IPS-15b (cell line): ENCODE results near the gene COG3.

Experiments
- H3K27me3 ChIP-seq: one replicate; pipeline ENCODE4 v1.6.1; 2013; ENCODE audit warnings: low read length; ENCODE audit not compliant: control insufficient read depth, insufficient read depth
- H3K36me3 ChIP-seq: one replicate; pipeline ENCODE4 v1.6.1; 2013; ENCODE audit warnings: low read length; ENCODE audit not compliant: control insufficient read depth, insufficient read depth
- H3K4me1 ChIP-seq: one replicate; pipeline ENCODE4 v1.6.1; 2013; ENCODE audit warnings: mild to moderate bottlenecking, low read length; ENCODE audit not compliant: control insufficient read depth, insufficient read depth
- H3K4me3 ChIP-seq: one replicate; pipeline ENCODE4 v1.5.1; 2013; ENCODE audit warnings: low read depth, low read length
- H3K9ac ChIP-seq: one replicate; pipeline ENCODE4 v1.6.1; 2013; ENCODE audit warnings: low read depth, mild to moderate bottlenecking, low read length
- H3K9me3 ChIP-seq: one replicate; pipeline ENCODE4 v1.6.1; 2013; ENCODE audit warnings: mild to moderate bottlenecking, low read length; ENCODE audit not compliant: control insufficient read depth, insufficient read depth

COG3 gene

GRCh38 chr13:45575146-45575829, 110.5 kb downstream of the COG3 start:
- H3K9me3 ChIP-seq, result no peaks in the 10 kb centered on the region
- H3K9ac ChIP-seq, result no peak overlapping the region
- H3K36me3 ChIP-seq, result no peaks in the 10 kb centered on the region
- H3K27me3 ChIP-seq, result peaks cover 10% of the 10 kb centered on the region
- H3K4me3 ChIP-seq, result no peak overlapping the region
- no peaks in the 10 kb centered on the region for H3K4me1 ChIP-seq

GRCh38 chr13:45575830-45576180, 111.1 kb downstream of the COG3 start:
- no peaks in the 10 kb centered on the region for H3K36me3 ChIP-seq
- no peak overlapping the region for H3K4me3 ChIP-seq
- no peak overlapping the region for H3K9ac ChIP-seq
- no peaks in the 10 kb centered on the region for H3K9me3 ChIP-seq
- H3K27me3 ChIP-seq, result peaks cover 10% of the 10 kb centered on the region
- H3K4me1 ChIP-seq, result no peaks in the 10 kb centered on the region

GRCh38 chr13:45576466-45576865, 111.7 kb downstream of the COG3 start:
- H3K4me3 ChIP-seq, result no peak overlapping the region
- peaks cover 10% of the 10 kb centered on the region for H3K27me3 ChIP-seq
- H3K4me1 ChIP-seq, result no peaks in the 10 kb centered on the region
- no peak overlapping the region for H3K9ac ChIP-seq
- no peaks in the 10 kb centered on the region for H3K9me3 ChIP-seq
- no peaks in the 10 kb centered on the region for H3K36me3 ChIP-seq

GRCh38 chr13:45582408-45583076, 117.8 kb downstream of the COG3 start:
- H3K4me3 ChIP-seq, result no peak overlapping the region
- H3K4me1 ChIP-seq, result no peaks in the 10 kb centered on the region
- H3K36me3 ChIP-seq, result no peaks in the 10 kb centered on the region
- H3K27me3 ChIP-seq, result peaks cover 13% of the 10 kb centered on the region
- no peaks in the 10 kb centered on the region for H3K9me3 ChIP-seq
- no peak overlapping the region for H3K9ac ChIP-seq

- Histone ChIP-seq H3K4me3 (no peak overlapping the region), H3K4me1 (no peaks in the 10 kb centered on the region), H3K9me3 (no peaks in the 10 kb centered on the region), H3K27me3 (peaks cover 6% of the 10 kb centered on the region), H3K9ac (no peak overlapping the region), H3K36me3 (no peaks in the 10 kb centered on the region)
Observed at GRCh38 chr13:45584816-45585215, 120.1 kb downstream of the COG3 start.
